ENCODE results near the gene CLDN8. TPM values are rescaled to one million over a fixed set of nuclear protein-coding genes. Genes with fewer than 3 reads are reported as not detected.

Gene CLDN8
- total RNA-seq, 1 experiment from 2014 or later, result not detected

- intact Hi-C loops (cut with micrococcal nuclease), result loop anchor here (1.0 to 5.0 kb wide), 6 partner anchors 47 to 1104 kb away; no protein-coding TSS in a partner anchor
- no peak overlapping the region for H3K4me3 Mint-ChIP-seq (ENCODE audit: unreplicated experiment)
- no peaks in the 10 kb centered on the region for H3K9me3 Mint-ChIP-seq (ENCODE audit: unreplicated experiment)
- peak; percentile 72 for DNase-seq (ENCODE audit: unreplicated experiment)
- H3K4me1 Mint-ChIP-seq (ENCODE audit: insufficient read depth, unreplicated experiment), result no peaks in the 10 kb centered on the region
- no peak overlapping the region for H3K27ac Mint-ChIP-seq (ENCODE audit: low read depth, unreplicated experiment)
- CTCF ChIA-PET, result interaction anchor here (0.7 to 7.1 kb wide), 36 partner anchors 9 to 833 kb away, joined by 3 to 94 read pairs (median 4); partner anchors contain the start of gene CLDN8
- POLR2A ChIA-PET, result interaction anchor here (0.7 kb wide), 1 partner anchor 166 kb away, joined by 3 read pairs; no protein-coding TSS in a partner anchor
- H3K27me3 Mint-ChIP-seq (ENCODE audit: insufficient read depth, unreplicated experiment), result no peaks in the 10 kb centered on the region
- no TSS peak for BruUV-seq (replicated peaks)
- H3K36me3 Mint-ChIP-seq (ENCODE audit: insufficient read depth, unreplicated experiment), result no peaks in the 10 kb centered on the region
- peak; percentile 80 for TF ChIP-seq CTCF (IDR thresholded peaks at IDR 0.05; ENCODE audit: unreplicated experiment)
These were observed 21.1 kb downstream of the CLDN8 start for GRCh38 chr21:30194701-30195299.

DNA sequence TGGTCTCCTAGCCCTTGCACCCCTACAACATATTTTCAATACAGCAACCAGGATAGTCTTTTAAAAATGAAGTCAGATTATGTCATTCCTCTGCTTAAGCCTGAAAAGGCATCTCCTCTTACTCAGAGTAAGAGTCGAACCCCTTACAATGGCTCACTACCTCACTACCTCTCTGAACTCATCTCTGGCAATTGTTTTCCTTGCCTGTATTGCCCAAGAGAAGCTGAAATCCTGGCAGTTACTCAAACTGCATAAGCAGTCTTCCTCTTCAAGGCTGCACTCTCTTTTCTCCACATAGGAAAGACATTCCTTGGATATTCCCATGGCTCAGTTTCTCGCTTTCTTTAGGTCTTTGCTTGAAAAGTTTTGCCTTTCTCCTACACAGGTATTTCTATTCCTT is 22.7 kb downstream of the CLDN8 start:
- CTCF ChIA-PET, result interaction anchor here (0.6 to 7.1 kb wide), 15 partner anchors 11 to 892 kb away, joined by 3 to 94 read pairs (median 4); no protein-coding TSS in a partner anchor
- Mint-ChIP-seq H3K9me3 (ENCODE audit: unreplicated experiment) (no peaks in the 10 kb centered on the region), H3K4me3 (ENCODE audit: unreplicated experiment) (no peak overlapping the region), H3K36me3 (ENCODE audit: insufficient read depth, unreplicated experiment) (no peaks in the 10 kb centered on the region), H3K27ac (ENCODE audit: low read depth, unreplicated experiment) (no peak overlapping the region), H3K27me3 (ENCODE audit: insufficient read depth, unreplicated experiment) (no peaks in the 10 kb centered on the region), H3K4me1 (ENCODE audit: insufficient read depth, unreplicated experiment) (no peaks in the 10 kb centered on the region)
- no TSS peak for BruUV-seq (replicated peaks)
- intact Hi-C loops (cut with micrococcal nuclease), result loop anchor here (5.0 kb wide), 2 partner anchors 46 to 251 kb away; no protein-coding TSS in a partner anchor
- no peak for DNase-seq (ENCODE audit: unreplicated experiment)
- POLR2A ChIA-PET, result no interaction called here
- no peak for TF ChIP-seq CTCF (IDR thresholded peaks at IDR 0.05; ENCODE audit: unreplicated experiment)

GRCh38 chr21:30190554-30190953 is 25.3 kb downstream of the CLDN8 start:
- no peak for TF ChIP-seq CTCF (IDR thresholded peaks at IDR 0.05; ENCODE audit: unreplicated experiment)
- Mint-ChIP-seq H3K27ac (ENCODE audit: low read depth, unreplicated experiment) (no peak overlapping the region), H3K4me1 (ENCODE audit: insufficient read depth, unreplicated experiment) (no peaks in the 10 kb centered on the region), H3K9me3 (ENCODE audit: unreplicated experiment) (no peaks in the 10 kb centered on the region), H3K27me3 (ENCODE audit: insufficient read depth, unreplicated experiment) (no peaks in the 10 kb centered on the region), H3K4me3 (ENCODE audit: unreplicated experiment) (no peak overlapping the region), H3K36me3 (ENCODE audit: insufficient read depth, unreplicated experiment) (no peaks in the 10 kb centered on the region)
- intact Hi-C loops (cut with micrococcal nuclease), result loop anchor here (2.0 to 5.0 kb wide), 3 partner anchors 43 to 248 kb away; no protein-coding TSS in a partner anchor
- ChIA-PET CTCF (interaction anchor here (7.1 kb wide), 1 partner anchor 147 kb away, joined by 94 read pairs; no protein-coding TSS in a partner anchor), POLR2A (no interaction called here)
- BruUV-seq (replicated peaks), result no TSS peak
- DNase-seq (ENCODE audit: unreplicated experiment), result no peak

DNA sequence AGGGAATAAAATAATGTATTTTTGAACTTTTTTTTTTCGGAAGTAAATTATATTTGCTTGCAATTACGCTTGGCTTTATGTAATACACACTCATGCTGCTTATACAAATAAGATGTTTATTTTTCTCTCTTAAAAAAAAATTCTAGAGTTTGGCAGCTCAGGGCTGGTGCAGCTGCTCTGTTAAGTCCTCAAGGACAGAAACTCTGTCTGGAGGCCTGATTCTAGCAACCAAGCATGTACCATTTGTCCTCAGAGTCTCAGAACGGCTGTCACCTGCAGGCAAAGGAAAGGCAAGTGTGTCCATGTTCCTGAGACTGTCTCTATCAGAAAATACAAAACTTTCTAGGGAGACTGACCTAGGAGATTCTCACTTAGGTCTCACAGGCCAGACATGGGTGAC is 26.1 kb downstream of the CLDN8 start:
- no TSS peak for BruUV-seq (replicated peaks)
- Mint-ChIP-seq H3K4me3 (ENCODE audit: unreplicated experiment) (no peak overlapping the region), H3K4me1 (ENCODE audit: insufficient read depth, unreplicated experiment) (no peaks in the 10 kb centered on the region), H3K27me3 (ENCODE audit: insufficient read depth, unreplicated experiment) (no peaks in the 10 kb centered on the region), H3K27ac (ENCODE audit: low read depth, unreplicated experiment) (no peak overlapping the region), H3K36me3 (ENCODE audit: insufficient read depth, unreplicated experiment) (no peaks in the 10 kb centered on the region), H3K9me3 (ENCODE audit: unreplicated experiment) (no peaks in the 10 kb centered on the region)
- DNase-seq (ENCODE audit: unreplicated experiment), result no peak
- ChIA-PET CTCF (no interaction called here), POLR2A (no interaction called here)
- TF ChIP-seq CTCF (IDR thresholded peaks at IDR 0.05; ENCODE audit: unreplicated experiment), result no peak
- intact Hi-C loops (cut with micrococcal nuclease), result loop anchor here (2.0 to 5.0 kb wide), 3 partner anchors 42 to 247 kb away; no protein-coding TSS in a partner anchor

Measured in MCF 10A (cell line).